Inferior parietal cortex (tissue), 1 donor: Measurements from ENCODE around the gene C16orf87.

Source experiments
- DNase-seq: peaks from one replicate; pipeline ENCODE4 v3.0.0-alpha.2; 2016; ENCODE audit errors: extremely low spot score

C16orf87 gene

DNA sequence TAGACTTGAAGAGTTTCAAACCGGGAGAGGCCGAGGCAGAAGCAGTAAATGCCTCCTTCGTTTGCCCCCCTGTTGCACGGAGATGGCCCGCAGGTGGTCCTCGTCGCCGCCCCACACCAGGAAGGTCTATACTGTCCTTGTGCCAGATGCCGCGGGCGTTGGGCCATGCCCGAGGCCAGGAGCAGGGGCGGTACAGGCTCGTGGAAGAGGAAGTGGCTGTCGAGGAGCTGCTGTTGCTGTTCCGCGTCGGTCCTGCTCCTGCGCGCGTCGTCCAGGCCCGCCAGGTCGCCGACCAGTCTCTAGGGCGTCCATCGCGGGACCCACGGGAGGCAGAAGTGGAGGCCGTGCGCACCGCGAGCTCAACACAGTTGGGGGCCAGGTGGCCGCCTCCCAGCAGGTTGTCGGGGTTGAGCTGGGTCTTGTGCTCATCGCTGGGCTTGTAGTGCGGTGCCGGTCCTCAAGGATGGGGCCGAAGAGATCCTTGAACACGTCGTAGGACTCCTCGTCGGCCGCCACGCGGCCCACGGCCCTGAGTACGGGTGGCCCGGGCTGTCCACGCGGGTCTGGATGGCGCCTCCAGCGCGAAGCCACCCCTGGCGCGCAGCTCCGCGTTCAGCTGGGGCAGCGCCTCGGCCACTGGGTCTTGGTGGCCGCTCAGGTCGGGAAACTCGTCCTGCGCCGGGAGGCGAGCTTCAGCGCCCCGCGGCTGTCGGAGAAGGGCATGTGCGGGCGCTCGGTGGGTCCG lies 13.1 kb upstream of the C16orf87 start:
- DNase-seq, result no peak

DNA sequence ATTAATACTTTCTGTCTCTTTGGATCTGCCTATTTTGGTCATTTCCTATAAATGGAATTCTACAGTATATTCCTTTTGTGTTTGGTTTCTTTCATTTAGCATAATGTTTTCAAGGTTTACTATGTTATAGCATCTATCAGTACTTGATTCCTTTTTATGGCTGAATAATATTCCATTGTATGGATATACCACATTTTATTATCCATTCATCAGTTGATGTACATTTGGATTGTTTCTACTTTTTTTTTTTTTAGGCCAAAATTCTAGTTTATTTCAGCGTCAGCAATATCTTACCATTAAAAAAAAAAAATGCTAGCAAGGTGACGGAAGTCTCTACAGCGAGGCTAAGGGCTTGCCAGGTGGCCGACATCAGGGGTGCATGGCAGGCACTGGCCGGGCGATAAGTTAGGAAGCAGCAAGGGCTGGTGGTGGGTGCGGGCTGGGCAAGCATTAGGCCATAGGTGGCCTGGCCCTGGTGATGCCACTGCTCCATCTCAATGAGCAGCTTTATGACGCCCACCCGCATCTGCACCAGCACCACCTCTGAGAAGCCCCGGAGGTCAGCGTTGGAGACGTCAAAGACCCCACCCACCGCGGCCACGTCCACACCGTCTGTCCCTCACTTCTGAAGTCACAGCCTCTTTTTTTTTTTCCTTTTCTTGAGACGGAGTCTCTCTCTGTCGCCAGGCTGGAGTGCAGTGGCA lies 11.4 kb upstream of the C16orf87 start:
- DNase-seq, result no peak

DNA sequence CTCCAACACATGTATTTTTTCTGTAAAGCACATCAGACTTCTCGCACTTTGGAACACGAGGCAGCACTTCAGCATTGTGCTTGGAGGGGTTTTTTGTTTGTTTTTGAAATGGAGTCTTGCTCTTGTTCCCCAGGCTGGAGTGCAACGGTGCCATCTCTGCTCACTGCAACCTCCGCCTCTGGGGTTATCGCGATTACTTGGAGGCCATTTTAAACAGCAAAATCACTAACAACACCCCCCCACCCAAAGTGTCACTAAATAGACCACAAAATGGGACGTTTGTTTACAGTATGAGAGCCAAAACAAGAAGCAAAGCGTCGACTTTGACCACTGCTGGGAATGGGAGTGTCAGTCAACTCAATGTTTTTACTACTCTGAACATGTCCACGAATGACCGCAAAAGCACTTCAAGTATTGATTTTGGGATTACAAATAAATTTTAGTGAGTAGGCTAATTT lies 9.0 kb upstream of the C16orf87 start:
- DNase-seq, result no peak

DNA sequence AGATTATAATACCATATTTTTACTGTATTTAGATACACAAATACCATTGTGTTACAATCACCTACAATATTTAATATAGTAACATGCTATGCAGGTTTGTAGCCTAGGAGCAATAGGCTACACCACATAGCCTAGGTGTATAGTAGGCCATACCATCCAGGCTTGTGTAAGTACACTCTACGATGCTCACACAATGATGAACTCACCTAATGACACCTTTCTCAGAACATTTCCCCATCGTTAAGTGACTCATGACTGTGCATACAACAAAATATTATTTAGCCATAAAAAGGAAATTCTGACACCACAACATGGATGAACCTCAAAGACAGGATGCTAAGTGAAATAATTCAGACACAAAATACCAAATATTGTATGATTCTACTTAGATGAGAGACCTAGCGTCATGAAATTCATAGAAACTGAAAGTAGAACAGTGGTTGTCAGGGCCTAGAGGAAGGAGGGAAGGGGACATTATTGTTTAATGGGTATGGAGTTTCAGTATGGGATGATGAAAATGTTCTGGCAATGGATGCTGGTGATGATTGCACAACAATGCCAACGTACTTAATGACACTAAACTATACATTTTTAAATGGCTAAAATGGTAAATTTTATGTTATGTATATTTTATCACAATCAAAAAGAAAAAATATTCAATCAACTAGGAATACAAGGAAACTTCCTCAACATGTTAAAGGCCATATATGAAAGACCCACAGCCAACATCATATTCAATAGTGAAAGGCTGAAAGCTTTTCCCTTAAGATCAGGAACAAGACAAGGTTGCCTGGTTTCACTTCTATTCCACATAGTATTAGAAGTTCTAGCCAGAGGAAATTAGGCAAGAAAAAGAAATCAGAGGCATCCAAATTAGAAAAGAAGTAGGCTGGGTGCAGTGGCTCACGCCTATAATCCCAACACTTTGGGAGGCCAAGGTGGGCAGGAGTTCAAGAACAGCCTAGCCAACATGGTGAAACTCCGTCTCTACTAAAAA lies 5.9 kb upstream of the C16orf87 start:
- DNase-seq, result no peak

DNA sequence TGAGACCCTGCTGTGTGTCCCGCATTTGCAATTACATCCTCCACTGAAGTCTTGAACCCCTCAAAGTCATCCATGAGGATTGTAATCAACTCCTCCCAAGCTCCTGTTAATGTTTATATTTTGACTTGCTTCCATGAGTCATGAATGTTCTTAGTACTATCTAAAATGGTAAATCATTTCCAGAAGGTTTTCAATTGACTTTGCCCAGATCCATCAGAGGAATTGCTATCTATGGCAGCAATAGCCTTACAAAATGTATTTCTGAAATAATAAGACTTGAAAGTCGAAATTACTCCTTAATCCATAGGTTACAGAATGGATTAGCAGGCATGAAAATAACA lies 2.5 kb upstream of the C16orf87 start:
- no peak for DNase-seq

DNA sequence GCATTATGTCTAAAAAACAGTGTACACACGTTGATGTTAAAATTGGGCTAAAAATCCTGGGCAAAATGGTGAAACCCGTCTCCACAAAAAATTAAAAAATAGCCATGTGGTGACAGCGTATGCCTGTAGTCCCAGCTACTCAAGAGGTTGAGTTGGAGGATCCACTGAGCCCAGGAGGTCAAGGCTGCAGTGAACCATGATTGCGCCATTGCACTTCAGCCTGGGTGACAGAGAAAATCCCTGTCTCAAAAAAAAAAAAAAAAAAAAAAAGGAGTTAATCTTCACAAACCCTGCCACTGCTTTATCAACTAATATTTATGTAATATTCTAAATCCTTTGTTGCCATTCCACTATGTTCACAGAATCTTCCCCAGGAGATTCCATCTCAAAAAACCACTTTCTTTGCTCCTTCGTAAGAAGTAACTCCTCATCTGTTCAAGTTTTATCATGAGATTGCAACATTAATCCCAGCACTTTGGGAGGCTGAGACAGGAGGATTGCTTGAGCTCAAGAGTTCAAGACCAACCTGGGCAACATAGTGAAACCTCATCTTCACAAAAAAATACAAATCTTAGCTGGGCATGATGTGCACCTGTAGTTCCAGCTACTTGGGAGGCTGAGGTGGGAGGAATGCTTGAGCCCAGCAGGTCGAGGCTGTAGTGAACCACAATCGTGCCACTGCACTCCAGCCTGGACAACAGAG lies 1.9 kb upstream of the C16orf87 start:
- no peak for DNase-seq

DNA sequence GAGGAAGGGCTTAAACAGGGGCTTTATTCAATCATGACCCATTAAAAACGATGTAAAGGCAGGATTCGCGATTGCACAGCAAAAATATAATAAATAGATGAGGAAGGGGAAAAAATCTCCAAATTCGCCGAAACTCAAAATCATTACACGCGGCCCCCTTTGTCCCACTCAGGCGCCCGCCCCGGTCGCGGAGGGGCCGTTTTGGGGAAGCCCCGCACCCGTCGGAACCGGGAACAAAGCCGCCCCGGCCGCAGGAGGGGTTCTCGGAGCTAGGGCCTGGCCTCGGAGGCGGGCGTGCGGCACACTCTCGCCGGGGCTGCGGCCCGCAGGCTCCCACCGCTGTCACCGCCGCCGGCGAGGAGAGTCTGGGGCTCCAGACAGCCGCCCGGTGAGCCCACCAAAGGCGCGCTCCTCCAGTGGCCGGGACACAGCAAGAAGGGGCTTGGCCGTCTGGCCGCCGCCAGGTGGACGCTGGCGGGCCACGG lies 521 bp downstream of the C16orf87 start:
- DNase-seq, result no peak

DNA sequence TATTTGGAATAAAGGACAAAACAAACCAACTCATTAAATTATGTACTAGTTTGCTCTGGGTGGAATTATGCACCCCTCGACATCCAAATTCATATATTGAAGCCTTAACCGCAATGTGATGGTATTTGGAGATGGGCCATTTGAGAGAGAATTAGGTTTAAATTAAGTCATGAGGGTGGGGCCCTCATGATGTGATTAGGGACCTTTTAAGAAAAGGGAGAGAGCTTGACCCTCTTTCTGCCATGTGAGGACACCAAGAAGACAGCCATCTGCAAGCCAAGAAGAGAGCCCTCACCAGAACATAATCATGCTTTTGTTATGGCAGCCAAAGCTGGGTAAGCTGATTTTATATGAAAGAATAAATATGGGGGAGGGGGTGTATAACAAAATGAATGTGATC lies 2.0 kb downstream of the C16orf87 start:
- DNase-seq, result no peak

DNA sequence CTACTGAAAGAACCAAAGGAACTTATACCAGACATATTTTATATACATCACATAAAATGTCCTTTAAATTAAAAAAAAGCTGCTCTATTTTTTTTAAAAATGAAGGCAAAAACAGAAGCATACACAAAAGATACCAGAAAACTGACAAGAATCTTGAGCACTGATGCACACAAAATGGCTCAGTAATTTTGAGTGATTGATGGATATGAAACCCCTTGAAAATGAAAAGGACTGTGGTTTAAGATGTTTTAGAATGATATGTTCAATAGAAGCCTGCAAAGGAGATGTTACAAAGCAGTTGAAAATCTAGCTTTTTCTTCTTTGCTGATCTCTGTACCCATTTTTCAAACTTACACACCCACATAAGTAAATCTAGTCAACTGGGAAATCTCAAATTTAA lies 2.7 kb downstream of the C16orf87 start:
- DNase-seq, result no peak

DNA sequence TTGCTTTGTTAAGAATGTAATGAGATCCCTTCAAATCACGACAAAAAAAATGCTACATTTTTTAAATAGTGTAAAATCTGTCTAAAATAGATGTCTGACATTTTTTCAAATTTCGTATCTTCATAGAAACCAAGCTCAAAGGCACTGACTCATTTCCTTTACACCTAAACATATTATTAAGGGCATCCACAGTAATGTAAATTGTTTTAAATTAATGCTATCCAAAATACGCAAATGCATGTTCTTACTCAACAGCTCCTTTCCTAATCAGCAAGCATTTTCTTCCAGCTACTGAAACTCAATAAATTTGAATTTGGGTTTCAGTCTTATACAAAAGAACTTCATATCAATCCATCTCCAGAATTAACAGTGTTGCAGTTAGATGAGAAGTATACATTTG lies 4.3 kb downstream of the C16orf87 start:
- no peak for DNase-seq

DNA sequence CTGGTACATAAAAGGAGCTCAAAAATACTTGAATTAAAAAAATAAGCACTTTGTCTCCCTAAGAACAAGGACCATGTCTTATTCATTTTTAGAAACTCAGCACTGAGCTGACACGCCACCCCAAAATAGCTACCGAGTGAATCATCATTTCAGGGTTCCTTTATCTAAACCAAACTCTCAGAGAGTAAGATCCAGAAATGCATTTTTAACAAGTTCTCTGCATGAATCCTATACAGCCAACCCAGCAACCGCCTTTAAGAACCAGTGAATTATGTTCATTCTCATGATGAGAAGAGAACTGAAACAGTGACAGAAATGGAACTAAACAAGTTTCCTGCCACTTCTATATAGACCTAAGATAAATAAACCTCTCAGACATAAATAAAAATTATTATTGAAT lies 8.7 kb downstream of the C16orf87 start:
- DNase-seq, result peak; percentile 56

DNA sequence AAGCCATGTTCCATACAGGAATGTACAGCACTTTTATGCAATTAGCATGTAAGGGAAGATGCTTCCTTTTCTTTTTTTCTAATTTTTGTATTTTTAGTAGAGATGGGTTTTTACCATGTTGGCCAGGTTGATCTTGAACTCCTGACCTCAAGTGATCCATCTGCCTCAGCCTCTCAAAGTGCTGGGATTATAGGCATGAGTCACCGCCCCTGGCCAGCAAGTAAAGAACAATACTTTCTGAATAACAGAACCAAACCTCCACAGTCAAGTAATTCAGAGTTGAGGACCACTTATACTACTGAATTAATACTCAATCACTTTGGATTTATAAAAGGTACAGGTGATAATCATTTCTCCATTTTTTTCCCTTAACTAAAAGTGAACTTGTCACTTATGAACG lies 13.0 kb downstream of the C16orf87 start:
- DNase-seq, result no peak

DNA sequence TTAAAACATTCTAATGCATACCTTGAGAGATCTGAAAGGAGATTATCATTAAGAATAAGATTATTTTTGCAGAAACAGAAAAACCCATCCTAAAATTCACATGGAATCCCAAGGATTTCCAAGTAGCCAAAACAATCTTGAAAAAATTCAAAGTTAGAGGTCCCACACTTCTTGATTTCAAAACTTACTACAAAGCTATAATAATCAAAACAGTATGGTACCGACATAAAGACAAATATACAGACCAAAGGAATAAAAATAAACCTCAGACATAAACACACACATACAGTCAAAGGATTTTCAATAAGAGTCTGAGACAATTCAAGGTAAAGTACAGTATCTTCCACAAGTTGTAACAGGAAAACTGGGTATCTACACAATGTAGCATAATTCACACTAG lies 16.2 kb downstream of the C16orf87 start:
- no peak for DNase-seq

DNA sequence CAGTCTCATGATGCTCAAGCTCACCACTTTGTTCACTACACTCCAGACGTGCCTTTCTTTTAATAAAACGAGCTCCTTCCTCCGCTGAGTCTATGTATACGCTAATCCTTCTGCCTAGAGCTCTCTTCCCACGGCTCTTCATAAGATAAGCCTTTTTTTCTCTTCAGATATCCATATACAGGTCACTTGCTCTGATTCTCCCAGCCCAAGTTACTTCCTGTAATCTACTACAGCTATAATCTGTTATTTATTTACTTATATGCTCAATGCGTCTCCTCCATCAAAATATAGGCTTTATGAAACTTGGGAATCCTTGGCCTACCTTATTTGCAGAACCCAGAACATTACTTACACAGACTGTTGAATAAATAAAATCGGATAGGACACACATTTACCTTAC lies 17.4 kb downstream of the C16orf87 start:
- no peak for DNase-seq

DNA sequence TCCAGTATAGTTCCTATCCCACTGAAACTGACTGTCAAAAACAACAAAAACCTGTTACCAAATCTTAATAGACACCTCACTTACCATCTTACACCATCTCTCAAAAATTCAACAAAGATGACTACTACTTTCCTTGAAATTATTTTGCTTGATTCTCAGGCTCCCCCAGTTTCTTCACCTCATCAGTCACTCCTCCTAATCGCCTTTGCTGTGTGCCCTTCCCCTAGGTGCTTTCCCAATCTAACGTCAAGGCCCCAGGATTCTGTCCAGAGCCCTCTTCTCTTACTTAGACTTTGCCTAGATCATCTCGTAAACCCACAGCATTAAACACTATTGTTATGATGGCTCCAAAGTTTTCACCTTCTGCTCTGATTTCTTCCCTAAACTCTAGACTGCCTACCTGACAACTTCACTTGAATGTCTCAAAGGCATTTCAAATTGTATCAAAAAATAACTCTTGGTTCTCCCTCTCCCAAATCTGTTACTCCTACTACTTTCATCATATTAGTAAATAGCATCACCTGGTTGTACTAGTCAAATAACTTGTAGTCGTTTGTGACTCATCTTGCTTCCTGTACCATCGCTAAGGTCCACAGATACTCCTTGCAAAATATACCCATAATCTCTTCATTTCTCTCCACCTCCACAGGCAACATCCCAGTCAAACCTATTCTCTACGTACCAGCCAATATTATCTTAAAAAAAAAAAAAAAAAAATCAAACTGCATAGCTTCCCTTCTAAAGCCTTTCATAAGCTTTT lies 18.0 kb downstream of the C16orf87 start:
- no peak for DNase-seq

DNA sequence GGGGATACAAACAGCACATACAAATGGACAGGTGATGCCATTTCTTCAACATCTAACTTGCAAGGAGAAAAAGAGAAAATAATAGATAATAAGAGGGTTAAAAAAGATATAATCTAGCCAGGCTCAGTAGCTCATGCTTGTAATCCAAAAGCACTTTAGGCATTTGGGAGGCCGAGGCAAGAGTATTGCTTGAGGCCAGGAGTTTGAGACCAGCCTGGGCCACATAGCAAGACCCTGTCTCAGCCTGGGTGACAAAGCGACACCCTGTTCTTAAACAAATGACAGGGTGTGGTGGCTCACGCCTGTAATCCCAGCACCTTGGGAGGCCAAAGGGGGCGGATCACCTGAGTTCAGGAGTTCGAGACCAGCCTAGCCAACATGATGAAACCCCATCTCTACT lies 19.3 kb downstream of the C16orf87 start:
- DNase-seq, result no peak

DNA sequence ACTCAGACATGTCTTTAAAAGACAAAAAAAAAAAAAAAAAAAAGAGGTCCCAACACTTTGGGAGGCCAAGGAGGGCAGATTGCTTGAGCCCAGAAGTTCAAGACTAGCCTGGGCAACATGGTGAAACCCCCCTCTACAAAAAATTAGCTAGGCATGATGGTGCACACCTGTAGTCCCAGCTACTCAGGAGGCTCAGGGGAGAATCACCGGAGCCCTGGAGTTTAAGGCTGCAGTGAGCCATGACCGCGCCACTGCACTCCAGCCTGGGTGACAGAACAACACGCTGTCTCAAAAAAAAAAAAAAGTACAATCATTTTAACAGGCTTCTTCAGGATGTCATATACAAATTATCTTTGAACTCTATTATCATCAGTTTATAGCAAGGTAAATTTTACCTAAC lies 22.0 kb downstream of the C16orf87 start:
- no peak for DNase-seq

DNA sequence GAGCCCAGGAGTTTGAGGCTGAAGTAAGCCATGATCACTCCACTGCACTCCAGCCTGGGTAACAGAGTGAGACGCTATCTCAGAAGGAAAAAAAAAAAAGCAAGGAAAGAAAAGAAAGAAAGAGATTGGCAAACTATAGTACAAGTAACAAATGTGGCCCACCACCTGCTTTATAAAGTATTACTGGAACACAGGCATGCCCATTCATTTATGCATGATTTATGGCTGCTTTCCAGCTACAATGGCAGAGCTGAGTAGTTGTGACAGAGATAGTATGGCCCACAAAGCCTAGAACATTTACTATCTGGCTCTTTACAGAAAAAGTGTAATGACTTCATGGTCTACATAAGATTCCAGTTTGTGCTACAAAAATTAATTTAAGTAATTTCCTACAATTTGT lies 23.6 kb downstream of the C16orf87 start:
- no peak for DNase-seq

DNA sequence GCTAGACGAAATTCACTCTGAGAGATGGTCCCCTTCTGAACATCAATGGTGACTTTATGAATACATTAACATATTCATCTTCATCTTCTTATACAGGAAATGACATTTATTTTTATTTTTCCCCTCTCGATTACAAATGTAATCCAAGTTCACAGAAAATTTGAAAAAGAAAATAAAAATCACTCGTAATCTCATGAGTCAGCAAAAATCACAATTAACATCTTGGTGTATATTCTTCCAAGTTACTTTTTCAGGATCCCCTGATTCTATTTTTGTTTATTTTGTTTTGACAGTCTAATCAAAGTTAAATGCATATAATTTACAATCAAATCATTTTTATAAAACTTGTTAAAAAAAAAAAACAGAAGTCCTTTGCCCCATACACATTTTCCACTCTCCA lies 27.6 kb downstream of the C16orf87 start:
- DNase-seq, result no peak

DNA sequence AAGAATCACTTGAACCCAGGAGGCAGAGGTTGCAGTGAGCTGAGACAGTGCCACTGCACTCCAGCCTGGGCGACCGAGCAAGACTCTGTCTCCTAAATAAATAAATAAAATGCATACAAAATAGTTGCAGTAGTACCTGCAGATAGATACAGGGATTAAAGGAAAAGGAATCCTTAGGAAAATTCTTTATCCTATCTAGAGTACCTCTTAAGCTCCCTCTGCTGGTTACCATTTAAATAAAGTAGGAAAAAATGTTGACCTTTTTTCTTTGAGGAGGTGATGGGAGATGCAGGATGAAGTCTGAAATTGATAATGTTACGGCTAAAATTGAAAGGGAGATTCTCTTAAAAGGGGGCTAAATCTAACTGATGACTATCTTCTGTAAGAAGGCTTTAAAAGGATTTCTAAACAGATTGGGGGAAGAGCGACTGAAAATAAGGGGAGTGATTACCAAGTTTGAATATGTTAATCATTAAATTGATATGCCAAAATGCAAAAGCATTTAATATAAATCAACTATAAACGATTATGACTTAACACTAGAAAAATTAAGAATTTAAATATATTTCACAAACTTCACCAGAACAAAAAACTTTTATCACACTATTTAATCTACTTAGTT lies 29.4 kb downstream of the C16orf87 start:
- DNase-seq, result no peak
